WTC11 (cell line): Measurements from ENCODE around the gene CDX1. TPM values are rescaled to one million over a fixed set of nuclear protein-coding genes. Genes with fewer than 3 reads are reported as not detected.

Experiments
- ATAC-seq: fragments of 200-7000 bp; cut with Tn5 transposase; 2 replicates; pipeline ENCODE4 v1.10.0; 2021; ENCODE audit warnings: mild to moderate bottlenecking, moderate library complexity
- CTCF ChIA-PET: fragments of 300-600 bp; sonication (Branson Sonifier 250); formaldehyde crosslinking; loops from one replicate; lab custom pipeline; 2021; ENCODE audit warnings: antibody characterized with exemption; lab: Charles Lee
- POLR2A ChIA-PET: fragments of 350-600 bp; sonication (Branson Sonifier 250); formaldehyde crosslinking; loops from one replicate; lab custom pipeline; 2021; ENCODE audit warnings: antibody characterized with exemption; lab: Charles Lee
- DNase-seq: peaks from one replicate; pipeline ENCODE4 v3.0.0; 2021; ENCODE audit warnings: low spot score
- H3K27ac Mint-ChIP-seq: 2 replicates; pipeline ENCODE4 v1.8.0; 2021; ENCODE audit warnings: mixed read lengths
- H3K27me3 Mint-ChIP-seq: 2 replicates; pipeline ENCODE4 v1.8.0; 2021; ENCODE audit warnings: low read depth, mild to moderate bottlenecking, moderate library complexity, mixed read lengths
- H3K36me3 Mint-ChIP-seq: 2 replicates; pipeline ENCODE4 v1.8.0; 2021; ENCODE audit warnings: mixed read lengths
- H3K4me1 Mint-ChIP-seq: 2 replicates; pipeline ENCODE4 v1.8.0; 2022; ENCODE audit warnings: mixed read lengths
- H3K4me3 Mint-ChIP-seq: 2 replicates; pipeline ENCODE4 v1.8.0; 2021; ENCODE audit warnings: mild to moderate bottlenecking, moderate library complexity, mixed read lengths
- H3K9me3 Mint-ChIP-seq: 2 replicates; pipeline ENCODE4 v1.8.0; 2021; ENCODE audit warnings: mixed read lengths
- ARID4B ChIP-seq: sonication (generic); formaldehyde crosslinking; IDR thresholded peaks from 2 replicates; pipeline ENCODE4 v1.8.0; 2023; ENCODE audit warnings: missing genetic modification reagents, mild to moderate bottlenecking, borderline replicate concordance
- CREB1 ChIP-seq: sonication (generic); formaldehyde crosslinking; IDR thresholded peaks from 2 replicates; pipeline ENCODE4 v1.8.0; 2023; ENCODE audit warnings: mild to moderate bottlenecking, missing genetic modification reagents
- E2F5 ChIP-seq: sonication (generic); formaldehyde crosslinking; IDR thresholded peaks from 2 replicates; pipeline ENCODE4 v1.8.1; 2022; ENCODE audit warnings: mild to moderate bottlenecking, moderate library complexity, missing genetic modification reagents
- ESRRA ChIP-seq: sonication (generic); formaldehyde crosslinking; IDR thresholded peaks from 2 replicates; pipeline ENCODE4 v1.8.1; 2022; ENCODE audit warnings: mild to moderate bottlenecking, missing genetic modification reagents, borderline replicate concordance
- FOXP1 ChIP-seq: sonication (generic); formaldehyde crosslinking; IDR thresholded peaks from 2 replicates; pipeline ENCODE4 v1.8.0; 2022; ENCODE audit warnings: missing genetic modification reagents, mild to moderate bottlenecking, moderate library complexity, borderline replicate concordance
- JUN ChIP-seq: sonication (generic); formaldehyde crosslinking; IDR thresholded peaks from 2 replicates; pipeline ENCODE4 v1.8.0; 2023; ENCODE audit warnings: mild to moderate bottlenecking, missing genetic modification reagents
- RORB ChIP-seq: fragments of 250-450 bp; sonication (Bioruptor Pico); IDR thresholded peaks from 2 replicates; pipeline ENCODE4 v1.9.0; 2021; ENCODE audit warnings: mild to moderate bottlenecking
- STAT6 ChIP-seq: sonication (generic); formaldehyde crosslinking; conservative IDR thresholded peaks from 2 replicates; pipeline ENCODE4 v1.8.1; 2023; ENCODE audit warnings: mild to moderate bottlenecking, low read depth, missing genetic modification reagents, moderate library complexity
- ZBTB21 ChIP-seq: sonication (generic); formaldehyde crosslinking; IDR thresholded peaks from 2 replicates; pipeline ENCODE4 v1.8.1; 2023; ENCODE audit warnings: mild to moderate bottlenecking, missing genetic modification reagents, borderline replicate concordance
- ZNF425 ChIP-seq: fragments of 250-450 bp; sonication (Bioruptor Pico); conservative IDR thresholded peaks from 2 replicates; pipeline ENCODE4 v1.9.0; 2021; ENCODE audit warnings: mild to moderate bottlenecking
- total RNA-seq: library from RNA; stranded (reverse); gene quantifications from 3 replicates; pipeline ENCODE4 v1.2.3, GENCODE V29; 2021

The CDX1 gene
- total RNA-seq, 1 experiment from 2014 or later = 0.13 TPM

GRCh38 chr5:150195736-150196485, 29.3 kb downstream of the CDX1 start:
- CTCF ChIA-PET = interaction anchor here (0.9 to 1.6 kb wide), 2 partner anchors 11 to 20 kb away, joined by 4 to 5 read pairs; no protein-coding TSS in a partner anchor
- peaks cover 1% of the 10 kb centered on the region for H3K4me1 Mint-ChIP-seq
- no peaks in the 10 kb centered on the region for H3K36me3 Mint-ChIP-seq
- no peak overlapping the region for H3K27ac Mint-ChIP-seq
- H3K4me3 Mint-ChIP-seq = no peak overlapping the region
- H3K9me3 Mint-ChIP-seq = no peaks in the 10 kb centered on the region
- no peak for DNase-seq
- peaks cover 23% of the 10 kb centered on the region for H3K27me3 Mint-ChIP-seq
- POLR2A ChIA-PET = no interaction called here
- TF ChIP-seq ZBTB21 (CRISPR knock-in tag) (no peak), ZNF425 (no peak), RORB (no peak), ESRRA (no peak), FOXP1 (CRISPR knock-in tag) (no peak), STAT6 (CRISPR knock-in tag) (no peak), E2F5 (CRISPR knock-in tag) (no peak)
- no peak for ATAC-seq

- no peaks in the 10 kb centered on the region for H3K36me3 Mint-ChIP-seq
- no peaks in the 10 kb centered on the region for H3K4me1 Mint-ChIP-seq
- H3K9me3 Mint-ChIP-seq = no peaks in the 10 kb centered on the region
- H3K4me3 Mint-ChIP-seq = no peak overlapping the region
- CTCF ChIA-PET = interaction anchor here (1.6 kb wide), 1 partner anchor 10 kb away, joined by 4 read pairs; no protein-coding TSS in a partner anchor
- DNase-seq = no peak
- no peak for ATAC-seq
- TF ChIP-seq ARID4B (CRISPR knock-in tag) = no peak
- no peak for TF ChIP-seq JUN
- TF ChIP-seq CREB1 (CRISPR knock-in tag) = no peak
- no peak for TF ChIP-seq ZNF425
- POLR2A ChIA-PET = no interaction called here
- no peak overlapping the region for H3K27ac Mint-ChIP-seq
- peaks cover 17% of the 10 kb centered on the region for H3K27me3 Mint-ChIP-seq
Observed at GRCh38 chr5:150196514-150196913, 29.9 kb downstream of the CDX1 start.
